K562 (cell line): ENCODE data around the gene PRXL2A. TPM values are rescaled to one million over a fixed set of nuclear protein-coding genes. Genes with fewer than 3 reads are reported as not detected.

ENCODE experiments used
- ATF4 ChIP-seq: fragments of 450-650 bp; formaldehyde crosslinking; IDR thresholded peaks from 2 replicates; pipeline ENCODE4 v1.4.0; 2022; ENCODE audit warnings: mild to moderate bottlenecking, moderate library complexity
- DDX20 ChIP-seq: fragments of 450-650 bp; IDR thresholded peaks from 2 replicates; pipeline ENCODE4 v1.6.1; 2016; ENCODE audit warnings: missing genetic modification characterization, low read depth, mild to moderate bottlenecking, missing compliant biosample characterization, moderate library complexity
- ESRRA ChIP-seq: fragments of 450-650 bp; IDR thresholded peaks from 2 replicates; pipeline ENCODE4 v1.6.1; 2014; ENCODE audit warnings: low read depth, mild to moderate bottlenecking, moderate library complexity, borderline replicate concordance
- HMG20B ChIP-seq: fragments of 250-450 bp; sonication (Bioruptor Pico); IDR thresholded peaks from 2 replicates; pipeline ENCODE4 v1.5.0; 2021; ENCODE audit warnings: mild to moderate bottlenecking
- MEF2D ChIP-seq: conservative IDR thresholded peaks from 2 replicates; pipeline ENCODE4 v1.6.1; 2016; ENCODE audit warnings: low read depth, missing genetic modification characterization, missing compliant biosample characterization
- MTF1 ChIP-seq: fragments of 250-450 bp; sonication (Bioruptor Pico); IDR thresholded peaks from 2 replicates; pipeline ENCODE4 v1.9.0; 2021; ENCODE audit warnings: moderate library complexity, mild to moderate bottlenecking, inconsistent platforms, borderline replicate concordance
- NR2C2 ChIP-seq, 2 experiments: fragments of 200-800 bp in 1 of 2; sonication (Bioruptor generic) in 1 of 2; sonication (generic) in 1 of 2; formaldehyde crosslinking in 1 of 2; IDR thresholded peaks; 2 replicates each; pipeline versions ENCODE4 v1.6.1 to v1.8.0; 2016 to 2022; ENCODE audit warnings: mild to moderate bottlenecking in 1 of 2, missing compliant biosample characterization in 1 of 2, missing genetic modification characterization in 1 of 2, missing genetic modification reagents in 1 of 2
- PCBP1 ChIP-seq: fragments of 200-400 bp; formaldehyde crosslinking; IDR thresholded peaks from 2 replicates; pipeline ENCODE4 v1.6.1; 2018; ENCODE audit warnings: mild to moderate bottlenecking, low read depth, low read length; ENCODE audit not compliant: poor library complexity, severe bottlenecking
- PTTG1 ChIP-seq: fragments of 450-650 bp; IDR thresholded peaks from 2 replicates; pipeline ENCODE4 v1.6.1; 2016; ENCODE audit warnings: low read depth, mild to moderate bottlenecking, missing genetic modification characterization, missing compliant biosample characterization
- TCF15 ChIP-seq: fragments of 250-450 bp; sonication (Bioruptor Pico); IDR thresholded peaks from 2 replicates; pipeline ENCODE4 v1.8.0; 2022; ENCODE audit warnings: moderate library complexity, mild to moderate bottlenecking, inconsistent platforms
- TSHZ1 ChIP-seq: fragments of 250-450 bp; sonication (Bioruptor Pico); IDR thresholded peaks from 2 replicates; pipeline ENCODE4 v1.4.0; 2020; ENCODE audit warnings: mild to moderate bottlenecking, moderate library complexity
- U2AF1 ChIP-seq: fragments of 200-400 bp; formaldehyde crosslinking; optimal IDR thresholded peaks from 2 replicates; pipeline ENCODE3; 2017; ENCODE audit warnings: mild to moderate bottlenecking, low read depth, low read length, moderate library complexity
- ZNF407 ChIP-seq: fragments of 450-650 bp; IDR thresholded peaks from 2 replicates; pipeline ENCODE4 v1.6.1; 2016; ENCODE audit warnings: low read depth
- polyA plus RNA-seq, 8 experiments: library from polyadenylated mRNA; depleted of rRNA in 4 of 8; stranded (reverse) in 5 of 8; unstranded in 3 of 8; fragments of >200 nt; fragmentation: Nextera tagmentation in 2 of 8; fragmentation: Illumina TruSeq in 1 of 8; extraction: Ambion mirVana in 2 of 8; extraction: Trizol in 1 of 8; gene quantifications; 2 replicates each; pipeline versions ENCODE4 v1.2.1 to v1.2.3, GENCODE V29; 2011 to 2014; ENCODE audit warnings: inconsistent platforms in 1 of 8, missing spikeins in 1 of 8
- total RNA-seq, 7 experiments: library from RNA; depleted of rRNA in 6 of 7; stranded (reverse); fragments of >200 nt in 6 of 7; fragmentation: Illumina TruSeq in 2 of 7; extraction: Trizol in 2 of 7; gene quantifications; 2 replicates each; pipeline versions ENCODE4 v1.2.1 to v1.2.3, GENCODE V29; 2011 to 2021; ENCODE audit warnings: low replicate concordance in 1 of 7

The PRXL2A gene
- total and polyA plus RNA-seq, 9 of the 15 experiments (the other 6 are each of a cell fraction or from before 2014, with no cell fraction given), result 0.14 to 1.2 (median 0.75) TPM

DNA sequence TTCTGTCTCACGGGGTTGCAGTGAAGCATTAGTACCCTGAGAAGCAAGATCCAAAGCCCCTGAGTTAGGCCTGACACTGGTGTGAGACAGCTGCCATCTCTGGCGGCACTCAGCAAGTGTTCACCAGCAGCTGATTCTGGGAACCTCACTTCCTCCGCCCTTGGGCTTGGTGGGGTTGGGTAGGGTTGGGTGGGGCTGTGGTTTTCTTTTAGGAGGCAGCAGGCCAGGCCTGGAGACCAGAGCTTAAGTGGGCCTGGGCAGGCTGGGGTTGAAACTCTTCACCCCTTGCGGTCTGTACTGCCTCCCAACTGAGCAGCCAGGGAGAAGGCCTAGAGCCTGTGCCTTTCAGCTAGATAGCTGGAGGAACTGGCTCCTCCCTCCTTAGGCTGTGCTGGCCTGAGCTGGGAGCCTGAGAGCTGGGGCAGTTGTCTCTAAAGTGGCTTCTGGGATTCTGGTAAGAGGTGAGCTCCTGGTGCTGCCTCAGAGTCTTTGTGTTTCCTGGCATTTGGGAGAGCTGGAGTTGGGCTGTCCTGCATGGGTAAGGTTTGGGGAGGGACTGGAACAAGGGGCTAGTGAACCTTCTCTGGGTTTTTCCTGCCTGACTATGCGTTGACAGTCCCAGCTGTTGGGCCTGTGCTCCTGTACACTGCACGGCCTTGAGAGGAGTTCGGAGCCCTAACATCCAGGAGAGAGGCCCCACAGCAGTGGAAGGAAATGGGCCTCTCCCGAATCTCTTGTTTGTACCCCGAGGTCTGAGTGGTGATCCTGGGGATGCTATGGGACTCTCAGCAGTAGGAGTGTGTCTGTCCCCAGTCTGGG lies 50.9 kb downstream of the PRXL2A start (continued):
- no peak for TF ChIP-seq MTF1 (CRISPR knock-in tag)
- TF ChIP-seq MEF2D (tag), result no peak
- TF ChIP-seq TCF15 (CRISPR knock-in tag), result no peak
- no peak for TF ChIP-seq NR2C2 (CRISPR knock-in tag; IDR thresholded peaks at IDR 0.05)
- TF ChIP-seq NR2C2 (tag; IDR thresholded peaks at IDR 0.05), result 0 out of 2 replicates have a peak, but pooled peaks have one; percentile 34
- TF ChIP-seq U2AF1, result no peak
- 0 out of 2 replicates have a peak, but pooled peaks have one; percentile 2 for TF ChIP-seq ZNF407
- TF ChIP-seq ATF4 (CRISPR knock-in tag), result no peak
- no peak for TF ChIP-seq PCBP1
- TF ChIP-seq HMG20B (CRISPR knock-in tag), result no peak
- peak; percentile 90 for TF ChIP-seq ESRRA
- no peak for TF ChIP-seq PTTG1 (tag)
- no peak for TF ChIP-seq TSHZ1 (CRISPR knock-in tag)
- no peak for TF ChIP-seq DDX20 (tag)
